Endothelial cell (in vitro differentiated cells): ENCODE results near the gene CSNK1A1. TPM values are rescaled to one million over a fixed set of nuclear protein-coding genes. Genes with fewer than 3 reads are reported as not detected.

Source experiments
- DNase-seq: peaks from one replicate; pipeline ENCODE4 v3.0.0; 2021; ENCODE audit warnings: low spot score
- H3K27ac Mint-ChIP-seq: one replicate; pipeline ENCODE4 v1.8.0; 2021; ENCODE audit warnings: mixed read lengths, inconsistent platforms; ENCODE audit not compliant: unreplicated experiment
- H3K27me3 Mint-ChIP-seq: one replicate; pipeline ENCODE4 v1.8.0; 2021; ENCODE audit warnings: mild to moderate bottlenecking, moderate library complexity, mixed read lengths, inconsistent platforms; ENCODE audit not compliant: unreplicated experiment
- H3K36me3 Mint-ChIP-seq: one replicate; pipeline ENCODE4 v1.8.0; 2021; ENCODE audit warnings: mild to moderate bottlenecking, low read depth, mixed read lengths, inconsistent platforms; ENCODE audit not compliant: unreplicated experiment
- H3K4me1 Mint-ChIP-seq: one replicate; pipeline ENCODE4 v1.8.0; 2021; ENCODE audit warnings: mild to moderate bottlenecking, mixed read lengths, inconsistent platforms; ENCODE audit not compliant: unreplicated experiment
- H3K4me3 Mint-ChIP-seq: one replicate; pipeline ENCODE4 v1.8.0; 2021; ENCODE audit warnings: mild to moderate bottlenecking, mixed read lengths, inconsistent platforms; ENCODE audit not compliant: unreplicated experiment
- H3K9me3 Mint-ChIP-seq: one replicate; pipeline ENCODE4 v1.8.0; 2021; ENCODE audit warnings: mixed read lengths, inconsistent platforms; ENCODE audit not compliant: unreplicated experiment
- CTCF ChIP-seq: fragments of 200-600 bp; sonication (generic); IDR thresholded peaks from one replicate; pipeline ENCODE4 v1.5.0; 2021; ENCODE audit warnings: antibody characterized with exemption; ENCODE audit not compliant: unreplicated experiment
- total RNA-seq: library from RNA; stranded (reverse); fragmentation: NEBNext Ultra II Directional; extraction: Animal tissue kit (Norgen Biotek cat#: 25700); gene quantifications from one replicate; pipeline ENCODE4 v1.2.1, GENCODE V29; 2021; ENCODE audit not compliant: unreplicated experiment

Gene CSNK1A1
- total RNA-seq, 1 donor from 2014 or later, result 242 TPM

GRCh38 chr5:149576021-149576420, 24.8 kb upstream of the CSNK1A1 start:
- Mint-ChIP-seq H3K4me3 (no peak overlapping the region), H3K27ac (no peak overlapping the region), H3K27me3 (peaks cover 2% of the 10 kb centered on the region), H3K9me3 (no peaks in the 10 kb centered on the region), H3K4me1 (peaks cover 7% of the 10 kb centered on the region), H3K36me3 (no peaks in the 10 kb centered on the region)
- no peak for TF ChIP-seq CTCF
- no peak for DNase-seq

- H3K27me3 Mint-ChIP-seq, result peaks cover 2% of the 10 kb centered on the region
- H3K4me1 Mint-ChIP-seq, result no peaks in the 10 kb centered on the region
- no peak overlapping the region for H3K4me3 Mint-ChIP-seq
- H3K27ac Mint-ChIP-seq, result no peak overlapping the region
- no peaks in the 10 kb centered on the region for H3K36me3 Mint-ChIP-seq
- TF ChIP-seq CTCF, result no peak
- no peaks in the 10 kb centered on the region for H3K9me3 Mint-ChIP-seq
- no peak for DNase-seq
These were observed 23.9 kb upstream of the CSNK1A1 start for GRCh38 chr5:149575131-149575530.

- Mint-ChIP-seq H3K4me3 (no peak overlapping the region), H3K9me3 (no peaks in the 10 kb centered on the region), H3K36me3 (no peaks in the 10 kb centered on the region), H3K27ac (no peak overlapping the region), H3K4me1 (no peaks in the 10 kb centered on the region), H3K27me3 (no peaks in the 10 kb centered on the region)
- TF ChIP-seq CTCF, result no peak
- no peak for DNase-seq
These were observed 21.5 kb upstream of the CSNK1A1 start for GRCh38 chr5:149572576-149573231.

DNA sequence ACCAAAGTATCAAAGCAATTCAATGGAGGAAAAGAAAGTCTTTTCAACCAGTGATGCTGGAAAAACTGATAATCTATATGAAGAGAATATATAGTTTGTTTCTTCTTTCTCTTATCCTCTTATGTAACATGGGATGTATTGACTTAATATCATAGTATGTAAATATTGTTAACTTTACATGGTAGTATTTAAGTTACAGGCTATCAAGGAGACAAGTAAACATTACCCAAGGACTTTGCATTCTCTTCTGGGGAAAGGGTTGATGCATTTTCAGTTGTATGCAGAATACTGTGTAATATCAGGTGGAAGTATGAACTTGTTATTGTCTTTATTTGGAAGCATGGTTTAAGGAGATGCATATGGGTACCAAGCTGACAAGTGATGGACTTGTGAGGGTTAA, 20.9 kb upstream of the CSNK1A1 start:
- Mint-ChIP-seq H3K4me3 (no peak overlapping the region), H3K9me3 (no peaks in the 10 kb centered on the region), H3K27ac (no peak overlapping the region), H3K4me1 (no peaks in the 10 kb centered on the region), H3K27me3 (no peaks in the 10 kb centered on the region), H3K36me3 (no peaks in the 10 kb centered on the region)
- TF ChIP-seq CTCF, result no peak
- no peak for DNase-seq

GRCh38 chr5:149567226-149567625, 16.0 kb upstream of the CSNK1A1 start:
- TF ChIP-seq CTCF, result no peak
- Mint-ChIP-seq H3K27me3 (no peaks in the 10 kb centered on the region), H3K36me3 (no peaks in the 10 kb centered on the region), H3K4me3 (no peak overlapping the region), H3K27ac (no peak overlapping the region), H3K4me1 (peaks cover 11% of the 10 kb centered on the region), H3K9me3 (no peaks in the 10 kb centered on the region)
- no peak for DNase-seq
